K562 (cell line): ENCODE data around the gene RAD23B.

ENCODE experiments used
- ARNT ChIP-seq, 2 experiments: fragments of 450-650 bp; IDR thresholded peaks; 2 replicates each; pipeline ENCODE4 v1.6.1; 2016; ENCODE audit warnings: mild to moderate bottlenecking in 1 of 2
- CBX2 ChIP-seq: fragments of 200-600 bp; sonication (generic); IDR thresholded peaks from one replicate; pipeline ENCODE4 v1.6.1; 2012; ENCODE audit warnings: mild to moderate bottlenecking, low read length, inconsistent platforms; ENCODE audit not compliant: insufficient read depth, poor library complexity, severe bottlenecking
- ELF1 ChIP-seq: fragments of 200-800 bp; sonication (Bioruptor generic); IDR thresholded peaks from 2 replicates; pipeline ENCODE4 v1.6.1; 2016; ENCODE audit warnings: missing genetic modification characterization, missing compliant biosample characterization
- NFYB ChIP-seq: IDR thresholded peaks from 2 replicates; pipeline ENCODE4 v1.6.1; 2011; ENCODE audit warnings: mild to moderate bottlenecking, moderate library complexity; ENCODE audit not compliant: insufficient read length; ENCODE audit errors: extremely low read depth
- RBM39 ChIP-seq: fragments of 200-400 bp; formaldehyde crosslinking; optimal IDR thresholded peaks from 2 replicates; pipeline ENCODE3; 2018; ENCODE audit warnings: low read depth, low read length
- SIX5 ChIP-seq, 2 experiments: IDR thresholded peaks; 2 replicates each; pipeline ENCODE4 v1.6.1; 2011; ENCODE audit warnings: low read length in 2 of 2, borderline replicate concordance in 1 of 2, low read depth in 1 of 2, mild to moderate bottlenecking in 1 of 2, moderate library complexity in 1 of 2; ENCODE audit not compliant: insufficient read depth in 1 of 2
- TSC22D4 ChIP-seq: fragments of 450-650 bp; IDR thresholded peaks from 2 replicates; pipeline ENCODE4 v1.6.1; 2016; ENCODE audit warnings: missing genetic modification characterization, missing biosample characterization, control low read depth
- ZNF121 ChIP-seq: sonication (generic); formaldehyde crosslinking; conservative IDR thresholded peaks from 2 replicates; pipeline ENCODE4 v1.8.0; 2022; ENCODE audit warnings: missing genetic modification reagents
- ZNF561 ChIP-seq: fragments of 450-650 bp; formaldehyde crosslinking; conservative IDR thresholded peaks from 2 replicates; pipeline ENCODE4 v1.4.0; 2020; ENCODE audit warnings: mild to moderate bottlenecking, moderate library complexity
- TF ChIP-seq, protein P1 (sequence below): sonication (generic); formaldehyde crosslinking; IDR thresholded peaks from 2 replicates; pipeline ENCODE4 v1.8.0; 2023; ENCODE audit warnings: mild to moderate bottlenecking, missing genetic modification reagents
- TF ChIP-seq, protein P2 (sequence below): fragments of 250-450 bp; sonication (Bioruptor Pico); IDR thresholded peaks from 2 replicates; pipeline ENCODE4 v1.8.0; 2021; ENCODE audit warnings: moderate library complexity, mild to moderate bottlenecking, inconsistent platforms
- TF ChIP-seq, protein P3 (sequence below): fragments of 200-400 bp; formaldehyde crosslinking; IDR thresholded peaks from 2 replicates; pipeline ENCODE4 v1.6.1; 2017; ENCODE audit warnings: mild to moderate bottlenecking, low read depth, low read length, moderate library complexity
- TF ChIP-seq, protein P4 (sequence below): fragments of 450-650 bp; IDR thresholded peaks from 2 replicates; pipeline ENCODE4 v1.6.1; 2016; ENCODE audit warnings: missing biosample characterization, missing genetic modification characterization

DNA sequence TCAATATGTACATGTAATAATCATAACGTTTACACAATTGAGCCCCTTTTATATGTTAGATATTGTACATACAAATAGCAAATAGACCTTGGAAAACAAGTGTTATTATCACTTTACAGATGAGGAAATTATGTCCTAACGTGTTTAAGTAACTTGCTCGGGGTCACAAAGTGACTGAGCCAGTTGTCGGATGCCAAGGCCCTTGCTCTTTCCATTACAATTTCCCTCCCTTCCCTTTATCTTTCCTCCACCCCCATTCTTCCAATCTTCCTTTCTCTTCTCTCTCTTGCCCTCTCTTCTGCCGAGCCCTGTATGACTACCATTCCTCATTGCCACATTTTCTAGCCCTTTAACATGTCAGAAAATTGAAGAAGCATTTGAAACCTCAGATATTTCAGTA is 34.4 kb upstream of the RAD23B start:
- no peak for TF ChIP-seq TSC22D4
- TF ChIP-seq, protein P1, sequence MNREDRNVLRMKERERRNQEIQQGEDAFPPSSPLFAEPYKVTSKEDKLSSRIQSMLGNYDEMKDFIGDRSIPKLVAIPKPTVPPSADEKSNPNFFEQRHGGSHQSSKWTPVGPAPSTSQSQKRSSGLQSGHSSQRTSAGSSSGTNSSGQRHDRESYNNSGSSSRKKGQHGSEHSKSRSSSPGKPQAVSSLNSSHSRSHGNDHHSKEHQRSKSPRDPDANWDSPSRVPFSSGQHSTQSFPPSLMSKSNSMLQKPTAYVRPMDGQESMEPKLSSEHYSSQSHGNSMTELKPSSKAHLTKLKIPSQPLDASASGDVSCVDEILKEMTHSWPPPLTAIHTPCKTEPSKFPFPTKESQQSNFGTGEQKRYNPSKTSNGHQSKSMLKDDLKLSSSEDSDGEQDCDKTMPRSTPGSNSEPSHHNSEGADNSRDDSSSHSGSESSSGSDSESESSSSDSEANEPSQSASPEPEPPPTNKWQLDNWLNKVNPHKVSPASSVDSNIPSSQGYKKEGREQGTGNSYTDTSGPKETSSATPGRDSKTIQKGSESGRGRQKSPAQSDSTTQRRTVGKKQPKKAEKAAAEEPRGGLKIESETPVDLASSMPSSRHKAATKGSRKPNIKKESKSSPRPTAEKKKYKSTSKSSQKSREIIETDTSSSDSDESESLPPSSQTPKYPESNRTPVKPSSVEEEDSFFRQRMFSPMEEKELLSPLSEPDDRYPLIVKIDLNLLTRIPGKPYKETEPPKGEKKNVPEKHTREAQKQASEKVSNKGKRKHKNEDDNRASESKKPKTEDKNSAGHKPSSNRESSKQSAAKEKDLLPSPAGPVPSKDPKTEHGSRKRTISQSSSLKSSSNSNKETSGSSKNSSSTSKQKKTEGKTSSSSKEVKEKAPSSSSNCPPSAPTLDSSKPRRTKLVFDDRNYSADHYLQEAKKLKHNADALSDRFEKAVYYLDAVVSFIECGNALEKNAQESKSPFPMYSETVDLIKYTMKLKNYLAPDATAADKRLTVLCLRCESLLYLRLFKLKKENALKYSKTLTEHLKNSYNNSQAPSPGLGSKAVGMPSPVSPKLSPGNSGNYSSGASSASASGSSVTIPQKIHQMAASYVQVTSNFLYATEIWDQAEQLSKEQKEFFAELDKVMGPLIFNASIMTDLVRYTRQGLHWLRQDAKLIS = no peak
- TF ChIP-seq ARNT (IDR thresholded peaks at IDR 0.05) = no peak
- TF ChIP-seq ELF1 (tag) = no peak
- no peak for TF ChIP-seq ZNF561 (CRISPR knock-in tag)
- TF ChIP-seq, protein P2, sequence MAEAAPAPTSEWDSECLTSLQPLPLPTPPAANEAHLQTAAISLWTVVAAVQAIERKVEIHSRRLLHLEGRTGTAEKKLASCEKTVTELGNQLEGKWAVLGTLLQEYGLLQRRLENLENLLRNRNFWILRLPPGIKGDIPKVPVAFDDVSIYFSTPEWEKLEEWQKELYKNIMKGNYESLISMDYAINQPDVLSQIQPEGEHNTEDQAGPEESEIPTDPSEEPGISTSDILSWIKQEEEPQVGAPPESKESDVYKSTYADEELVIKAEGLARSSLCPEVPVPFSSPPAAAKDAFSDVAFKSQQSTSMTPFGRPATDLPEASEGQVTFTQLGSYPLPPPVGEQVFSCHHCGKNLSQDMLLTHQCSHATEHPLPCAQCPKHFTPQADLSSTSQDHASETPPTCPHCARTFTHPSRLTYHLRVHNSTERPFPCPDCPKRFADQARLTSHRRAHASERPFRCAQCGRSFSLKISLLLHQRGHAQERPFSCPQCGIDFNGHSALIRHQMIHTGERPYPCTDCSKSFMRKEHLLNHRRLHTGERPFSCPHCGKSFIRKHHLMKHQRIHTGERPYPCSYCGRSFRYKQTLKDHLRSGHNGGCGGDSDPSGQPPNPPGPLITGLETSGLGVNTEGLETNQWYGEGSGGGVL (CRISPR knock-in tag) = no peak
- TF ChIP-seq, protein P3, sequence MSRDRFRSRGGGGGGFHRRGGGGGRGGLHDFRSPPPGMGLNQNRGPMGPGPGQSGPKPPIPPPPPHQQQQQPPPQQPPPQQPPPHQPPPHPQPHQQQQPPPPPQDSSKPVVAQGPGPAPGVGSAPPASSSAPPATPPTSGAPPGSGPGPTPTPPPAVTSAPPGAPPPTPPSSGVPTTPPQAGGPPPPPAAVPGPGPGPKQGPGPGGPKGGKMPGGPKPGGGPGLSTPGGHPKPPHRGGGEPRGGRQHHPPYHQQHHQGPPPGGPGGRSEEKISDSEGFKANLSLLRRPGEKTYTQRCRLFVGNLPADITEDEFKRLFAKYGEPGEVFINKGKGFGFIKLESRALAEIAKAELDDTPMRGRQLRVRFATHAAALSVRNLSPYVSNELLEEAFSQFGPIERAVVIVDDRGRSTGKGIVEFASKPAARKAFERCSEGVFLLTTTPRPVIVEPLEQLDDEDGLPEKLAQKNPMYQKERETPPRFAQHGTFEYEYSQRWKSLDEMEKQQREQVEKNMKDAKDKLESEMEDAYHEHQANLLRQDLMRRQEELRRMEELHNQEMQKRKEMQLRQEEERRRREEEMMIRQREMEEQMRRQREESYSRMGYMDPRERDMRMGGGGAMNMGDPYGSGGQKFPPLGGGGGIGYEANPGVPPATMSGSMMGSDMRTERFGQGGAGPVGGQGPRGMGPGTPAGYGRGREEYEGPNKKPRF = no peak
- no peak for TF ChIP-seq SIX5 (IDR thresholded peaks at IDR 0.05; ENCODE audit: borderline replicate concordance in 1 of 2, insufficient read depth in 1 of 2, low read depth in 1 of 2, low read length in 2 of 2)
- TF ChIP-seq CBX2 = no peak
- TF ChIP-seq RBM39 = no peak
- TF ChIP-seq, protein P4, sequence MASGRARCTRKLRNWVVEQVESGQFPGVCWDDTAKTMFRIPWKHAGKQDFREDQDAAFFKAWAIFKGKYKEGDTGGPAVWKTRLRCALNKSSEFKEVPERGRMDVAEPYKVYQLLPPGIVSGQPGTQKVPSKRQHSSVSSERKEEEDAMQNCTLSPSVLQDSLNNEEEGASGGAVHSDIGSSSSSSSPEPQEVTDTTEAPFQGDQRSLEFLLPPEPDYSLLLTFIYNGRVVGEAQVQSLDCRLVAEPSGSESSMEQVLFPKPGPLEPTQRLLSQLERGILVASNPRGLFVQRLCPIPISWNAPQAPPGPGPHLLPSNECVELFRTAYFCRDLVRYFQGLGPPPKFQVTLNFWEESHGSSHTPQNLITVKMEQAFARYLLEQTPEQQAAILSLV (tag) = no peak
- no peak for TF ChIP-seq NFYB
- no peak for TF ChIP-seq ZNF121 (CRISPR knock-in tag)
